Mesendoderm (in vitro differentiated cells): ENCODE results near the gene CPED1.
A peak's percentile ranks its signal among the peaks of the same experiment; 100 is the strongest.
"Not testable (repeated sequence)": the region's sequence is repeated elsewhere in the genome, so short reads cannot be mapped to it uniquely, and the experiment has no call there.

ENCODE experiments used
- DNase-seq: peaks from one replicate; pipeline ENCODE4 v3.0.0; 2013
- H2AK5ac ChIP-seq: 2 replicates; pipeline ENCODE4 v1.6.1; 2013; ENCODE audit warnings: low read length, inconsistent platforms
- H2BK120ac ChIP-seq: 2 replicates; pipeline ENCODE4 v1.6.1; 2013; ENCODE audit warnings: low read depth, mild to moderate bottlenecking, low read length, moderate library complexity, mixed read lengths
- H2BK15ac ChIP-seq: replicated peaks from 2 replicates; pipeline ENCODE4 v1.6.1; 2013; ENCODE audit warnings: low read depth, mild to moderate bottlenecking, moderate library complexity
- H2BK5ac ChIP-seq: 2 replicates; pipeline ENCODE4 v1.6.1; 2013; ENCODE audit warnings: low read length, inconsistent platforms
- H3K18ac ChIP-seq: 2 replicates; pipeline ENCODE4 v1.6.1; 2013; ENCODE audit warnings: mild to moderate bottlenecking, low read length, mixed read lengths
- H3K23ac ChIP-seq: one replicate; pipeline ENCODE4 v1.6.1; 2013; ENCODE audit warnings: low read length
- H3K27ac ChIP-seq: 2 replicates; pipeline ENCODE4 v1.5.1; 2013; ENCODE audit warnings: low read depth, mild to moderate bottlenecking, inconsistent platforms, low read length, moderate library complexity
- H3K27me3 ChIP-seq: 2 replicates; pipeline ENCODE4 v1.6.1; 2013; ENCODE audit warnings: low read length, control low read depth, mild to moderate bottlenecking, inconsistent platforms; ENCODE audit not compliant: insufficient read depth, poor library complexity
- H3K36me3 ChIP-seq: 2 replicates; pipeline ENCODE4 v1.6.1; 2013; ENCODE audit warnings: low read length, inconsistent platforms; ENCODE audit not compliant: control insufficient read depth, insufficient read depth
- H3K4ac ChIP-seq: one replicate; pipeline ENCODE4 v1.6.1; 2013; ENCODE audit warnings: low read depth, mild to moderate bottlenecking, low read length, moderate library complexity
- H3K4me1 ChIP-seq: 2 replicates; pipeline ENCODE4 v1.6.1; 2013; ENCODE audit warnings: low read depth, low read length, inconsistent platforms; ENCODE audit not compliant: control insufficient read depth
- H3K4me2 ChIP-seq: 2 replicates; pipeline ENCODE4 v1.6.1; 2013; ENCODE audit warnings: low read length
- H3K4me3 ChIP-seq: 2 replicates; pipeline ENCODE4 v1.5.1; 2013; ENCODE audit warnings: mild to moderate bottlenecking, low read length
- H3K56ac ChIP-seq: one replicate; pipeline ENCODE4 v1.6.1; 2013; ENCODE audit warnings: low read length
- H3K79me1 ChIP-seq: 2 replicates; pipeline ENCODE4 v1.6.1; 2013; ENCODE audit warnings: low read length, inconsistent platforms
- H3K79me2 ChIP-seq: 2 replicates; pipeline ENCODE4 v1.6.1; 2013; ENCODE audit warnings: mild to moderate bottlenecking, low read length; ENCODE audit not compliant: control insufficient read depth, insufficient read depth
- H3K9ac ChIP-seq: 2 replicates; pipeline ENCODE4 v1.6.1; 2013; ENCODE audit warnings: low read length, inconsistent platforms
- H4K5ac ChIP-seq: one replicate; pipeline ENCODE4 v1.6.1; 2013; ENCODE audit warnings: low read length
- H4K8ac ChIP-seq: one replicate; pipeline ENCODE4 v1.6.1; 2013; ENCODE audit warnings: low read depth, mild to moderate bottlenecking, control low read depth, low read length, moderate library complexity
- WGBS: extraction: QIAGEN DNeasy Blood & Tissue Kit; methylation state at CpG from one replicate; pipeline ENCODE4 v1.1.7; 2013; ENCODE audit warnings: low lambda C conversion rate, missing lambda C conversion rate; ENCODE audit not compliant: insufficient coverage; ENCODE audit errors: extremely low coverage; 5-methylcytosine and 5-hydroxymethylcytosine counted together

CPED1 gene

GRCh38 chr7:121244120-121244870 is 255.8 kb downstream of the CPED1 start:
- Histone ChIP-seq H3K56ac (no peak overlapping the region), H2AK5ac (no peak overlapping the region), H2BK5ac (no peak overlapping the region), H2BK120ac (no peak overlapping the region), H3K79me1 (no peaks in the 10 kb centered on the region), H3K4me2 (no peak overlapping the region), H3K27ac (no peak overlapping the region), H3K18ac (no peak overlapping the region), H3K9ac (no peak overlapping the region), H3K79me2 (no peaks in the 10 kb centered on the region), H4K5ac (no peak overlapping the region), H3K4me1 (no peaks in the 10 kb centered on the region), H3K23ac (no peak overlapping the region), H3K4me3 (no peak overlapping the region), H3K36me3 (no peaks in the 10 kb centered on the region), H4K8ac (no peak overlapping the region), H2BK15ac (no peak overlapping the region), H3K27me3 (no peaks in the 10 kb centered on the region), H3K4ac (peak overlapping the region; percentile 16)
- no CpG with 5 or more reads among the region's 7 CpGs for WGBS
- DNase-seq: no peak

- H3K4me3 ChIP-seq, H3K56ac ChIP-seq, H3K36me3 ChIP-seq, H3K9ac ChIP-seq, H3K79me2 ChIP-seq, DNase-seq, H2BK120ac ChIP-seq, H3K79me1 ChIP-seq, H3K27ac ChIP-seq, H3K23ac ChIP-seq, H3K4ac ChIP-seq, H2BK5ac ChIP-seq, H4K5ac ChIP-seq, H4K8ac ChIP-seq, H2AK5ac ChIP-seq, H3K4me1 ChIP-seq, H3K4me2 ChIP-seq, H3K27me3 ChIP-seq, H2BK15ac ChIP-seq, H3K18ac ChIP-seq: not testable (repeated sequence)
- no CpG with 5 or more reads among the region's 1 CpG for WGBS
Measured at GRCh38 chr7:121251367-121251766, 262.9 kb downstream of the CPED1 start.

- H3K79me2 ChIP-seq, DNase-seq, H3K79me1 ChIP-seq, H3K27ac ChIP-seq, H2BK15ac ChIP-seq, H3K36me3 ChIP-seq, H3K18ac ChIP-seq, H3K9ac ChIP-seq, H4K5ac ChIP-seq, H3K27me3 ChIP-seq, H3K4ac ChIP-seq, H2AK5ac ChIP-seq, H2BK120ac ChIP-seq, H3K56ac ChIP-seq, H4K8ac ChIP-seq, H3K23ac ChIP-seq, H3K4me1 ChIP-seq, H3K4me3 ChIP-seq, H2BK5ac ChIP-seq, H3K4me2 ChIP-seq: not testable (repeated sequence)
- no CpG with 5 or more reads among the region's 5 CpGs for WGBS
Measured at GRCh38 chr7:121252523-121253235, 264.2 kb downstream of the CPED1 start.

DNA sequence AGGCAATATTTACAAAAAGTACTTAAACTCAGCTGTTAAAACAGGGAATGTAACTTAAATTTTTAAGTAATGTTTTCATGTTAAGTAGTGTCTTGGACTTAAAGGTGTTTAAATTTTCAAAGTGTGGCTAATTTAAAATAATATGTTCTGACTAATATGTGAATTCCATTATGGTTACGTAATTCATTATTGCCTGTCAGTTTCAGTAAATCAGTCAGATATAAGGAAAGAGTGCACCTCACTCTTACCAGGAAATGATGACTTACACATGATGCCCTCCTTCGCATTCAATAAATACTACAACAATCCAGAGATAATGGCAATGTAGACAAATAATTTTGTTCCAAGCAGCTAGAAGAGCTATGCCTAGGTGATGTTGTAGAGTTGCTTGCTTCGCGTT is 271.3 kb downstream of the CPED1 start:
- H3K18ac ChIP-seq: no peak overlapping the region
- no peak overlapping the region for H3K4me3 ChIP-seq
- H3K56ac ChIP-seq: no peak overlapping the region
- no peak overlapping the region for H4K5ac ChIP-seq
- H3K4ac ChIP-seq: no peak overlapping the region
- no peak overlapping the region for H2BK15ac ChIP-seq
- no peaks in the 10 kb centered on the region for H3K36me3 ChIP-seq
- no peak overlapping the region for H2BK120ac ChIP-seq
- no peak overlapping the region for H3K4me2 ChIP-seq
- no peak for DNase-seq
- H3K23ac ChIP-seq: no peak overlapping the region
- H3K4me1 ChIP-seq: no peaks in the 10 kb centered on the region
- no peak overlapping the region for H3K9ac ChIP-seq
- no peak overlapping the region for H4K8ac ChIP-seq
- no peaks in the 10 kb centered on the region for H3K27me3 ChIP-seq
- no peak overlapping the region for H2AK5ac ChIP-seq
- H2BK5ac ChIP-seq: no peak overlapping the region
- H3K27ac ChIP-seq: no peak overlapping the region
- no peaks in the 10 kb centered on the region for H3K79me2 ChIP-seq
- WGBS: no CpG with 5 or more reads among the region's 4 CpGs
- no peaks in the 10 kb centered on the region for H3K79me1 ChIP-seq

DNA sequence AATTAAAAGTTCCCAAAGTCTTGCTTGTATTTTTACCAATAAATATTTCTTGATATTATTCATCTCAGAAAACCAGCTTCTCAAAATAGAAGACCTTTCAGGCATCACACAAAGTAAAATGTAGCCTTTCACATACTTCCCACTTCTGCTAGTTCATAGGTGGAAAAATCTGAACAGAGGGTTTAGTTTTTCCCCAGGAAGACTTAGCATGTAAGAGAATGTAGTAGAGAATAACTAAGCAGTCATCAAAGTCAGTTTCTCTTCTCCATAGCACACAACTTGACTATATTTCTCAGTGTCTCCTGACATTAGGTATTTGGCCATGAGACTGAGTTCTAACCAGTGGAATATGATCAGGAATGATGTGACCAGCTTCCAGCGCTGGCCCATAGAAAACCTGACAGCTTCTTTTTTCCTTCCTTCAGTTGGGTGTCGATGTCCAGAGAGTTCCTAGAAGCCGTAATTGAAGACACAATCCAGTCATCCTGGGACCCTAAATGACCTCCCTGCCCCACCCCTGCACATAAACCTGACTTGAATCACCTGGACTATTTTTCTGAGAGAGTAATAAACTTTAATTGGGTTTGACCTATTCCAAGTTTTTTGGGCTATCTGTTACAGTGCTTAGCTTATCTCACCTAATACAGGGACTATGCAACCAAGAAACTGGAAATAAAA is 272.8 kb downstream of the CPED1 start:
- no peak overlapping the region for H3K4me2 ChIP-seq
- no peak overlapping the region for H3K27ac ChIP-seq
- H4K5ac ChIP-seq: no peak overlapping the region
- H3K36me3 ChIP-seq: no peaks in the 10 kb centered on the region
- no peak overlapping the region for H2BK15ac ChIP-seq
- H3K79me2 ChIP-seq: no peaks in the 10 kb centered on the region
- no peaks in the 10 kb centered on the region for H3K27me3 ChIP-seq
- H3K4me3 ChIP-seq: no peak overlapping the region
- no peak overlapping the region for H2AK5ac ChIP-seq
- no peak overlapping the region for H3K23ac ChIP-seq
- H3K9ac ChIP-seq: no peak overlapping the region
- no peaks in the 10 kb centered on the region for H3K79me1 ChIP-seq
- no peak for DNase-seq
- H3K4me1 ChIP-seq: no peaks in the 10 kb centered on the region
- H2BK120ac ChIP-seq: no peak overlapping the region
- no peak overlapping the region for H3K4ac ChIP-seq
- no CpG with 5 or more reads among the region's 3 CpGs for WGBS
- H3K18ac ChIP-seq: no peak overlapping the region
- H3K56ac ChIP-seq: no peak overlapping the region
- H4K8ac ChIP-seq: no peak overlapping the region
- no peak overlapping the region for H2BK5ac ChIP-seq
